ENCODE results near the gene WNK4. TPM values are rescaled to one million over a fixed set of nuclear protein-coding genes. Genes with fewer than 3 reads are reported as not detected.

WNK4 gene
- polyA plus RNA-seq, 1 donor from 2014 or later, result 0.10 TPM

DNA sequence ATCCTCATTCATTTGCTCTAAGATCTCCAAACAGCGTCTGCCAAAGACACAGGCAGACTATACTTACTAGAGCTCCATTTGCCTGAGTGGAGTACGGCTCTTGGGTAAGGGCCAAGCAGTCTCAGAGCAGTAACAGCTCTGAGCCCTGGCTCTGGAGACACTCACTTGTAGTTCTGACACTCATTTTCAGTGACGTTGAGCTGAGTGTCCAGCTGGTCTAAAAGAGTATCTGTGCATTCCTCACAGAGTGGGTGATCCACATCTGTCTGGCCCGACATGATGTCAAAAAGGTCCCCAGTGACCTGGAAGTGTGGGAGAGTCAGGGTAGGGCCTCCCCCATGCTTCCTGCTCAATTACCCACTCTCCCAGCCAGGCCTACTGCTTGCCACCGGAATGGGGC is 38.0 kb downstream of the WNK4 start:
- Histone ChIP-seq H3F3A (ENCODE audit: insufficient read depth, low read length, poor library complexity, severe bottlenecking) (no peaks in the 10 kb centered on the region), H3K27me3 (ENCODE audit: insufficient read depth, low read depth, low read length) (no peaks in the 10 kb centered on the region), H3K36me3 (ENCODE audit: insufficient read depth, low read length) (no peaks in the 10 kb centered on the region), H3K9me3 (ENCODE audit: low read length) (no peaks in the 10 kb centered on the region), H3K79me2 (replicated peaks; ENCODE audit: insufficient read depth, low read length) (peaks cover 8% of the 10 kb centered on the region), H3K9me2 (ENCODE audit: insufficient read depth, low read length) (no peaks in the 10 kb centered on the region), H3K9ac (ENCODE audit: low read length) (no peak overlapping the region), H3K27ac (ENCODE audit: low read length) (no peak overlapping the region), H3K4me3 (ENCODE audit: low read length) (no peak overlapping the region), H4K20me1 (ENCODE audit: insufficient read depth) (no peaks in the 10 kb centered on the region), H2AFZ (ENCODE audit: low read depth, low read length) (no peak overlapping the region), H3K4me2 (ENCODE audit: low read length) (no peak overlapping the region)
- TF ChIP-seq CTCF (IDR thresholded peaks at IDR 0.05; ENCODE audit: poor library complexity, severe bottlenecking), result no peak
- no peak for TF ChIP-seq POLR2AphosphoS5 (IDR thresholded peaks at IDR 0.05)
- TF ChIP-seq EZH2 (IDR thresholded peaks at IDR 0.05; ENCODE audit: borderline replicate concordance, insufficient read depth, low read length, poor library complexity, severe bottlenecking), result no peak
- no peak for TF ChIP-seq TAF1 (IDR thresholded peaks at IDR 0.05; ENCODE audit: low read depth)
- no peak for TF ChIP-seq MXI1 (conservative IDR thresholded peaks at IDR 0.05; ENCODE audit: poor library complexity, severe bottlenecking)

DNA sequence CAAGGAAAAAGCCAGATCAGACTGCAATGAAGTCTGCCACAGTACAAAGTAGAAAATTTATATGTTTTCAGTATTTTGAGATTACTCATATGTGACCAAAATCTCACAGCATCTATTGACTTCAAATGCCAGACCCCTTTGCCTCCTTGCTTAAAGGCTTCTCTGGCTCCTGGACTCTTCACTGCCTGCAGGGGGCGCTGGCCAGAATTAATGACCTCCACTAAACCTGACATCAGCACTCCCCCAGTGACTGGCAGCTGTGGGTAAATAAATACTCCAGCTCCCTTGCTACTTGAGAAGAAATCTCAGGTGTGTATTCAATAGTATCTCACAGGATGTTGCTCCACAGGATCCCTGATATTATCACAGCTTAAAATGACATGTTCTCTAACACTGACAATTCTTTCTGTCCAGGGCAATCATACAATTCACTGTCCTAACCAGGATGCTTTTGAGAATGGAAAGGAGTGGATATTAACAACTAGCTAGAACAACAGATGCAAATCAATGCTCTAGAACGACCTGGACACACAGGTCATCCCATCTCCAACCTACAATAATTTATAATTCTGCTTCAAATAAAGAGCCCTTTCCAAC is 39.6 kb downstream of the WNK4 start:
- Histone ChIP-seq H3K36me3 (ENCODE audit: insufficient read depth, low read length) (no peaks in the 10 kb centered on the region), H3K9me3 (ENCODE audit: low read length) (no peaks in the 10 kb centered on the region), H3K79me2 (replicated peaks; ENCODE audit: insufficient read depth, low read length) (peaks cover 12% of the 10 kb centered on the region)

DNA sequence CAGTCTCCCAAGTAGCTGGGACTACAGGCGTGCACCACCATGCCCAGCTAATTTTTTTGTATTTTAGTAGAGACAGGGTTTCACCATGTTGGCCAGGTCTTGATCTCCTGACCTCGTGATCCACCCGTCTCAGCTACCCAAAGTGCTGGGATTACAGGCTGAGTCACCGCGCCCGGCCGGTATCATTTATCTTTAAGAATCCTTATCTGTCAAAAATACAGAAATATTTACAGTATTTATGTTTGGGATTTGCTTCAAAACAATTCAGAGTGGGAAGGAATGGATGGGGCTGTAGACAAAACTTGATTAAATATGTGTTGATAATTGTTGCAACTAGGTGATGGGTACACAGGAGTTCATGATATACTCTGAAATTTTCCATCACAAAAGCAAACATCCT is 40.8 kb downstream of the WNK4 start:
- Histone ChIP-seq H3K36me3 (ENCODE audit: insufficient read depth, low read length) (no peaks in the 10 kb centered on the region), H3K9me2 (ENCODE audit: insufficient read depth, low read length) (no peaks in the 10 kb centered on the region), H4K20me1 (ENCODE audit: insufficient read depth) (no peaks in the 10 kb centered on the region), H3K27ac (ENCODE audit: low read length) (no peak overlapping the region), H3K79me2 (replicated peaks; ENCODE audit: insufficient read depth, low read length) (peaks cover 12% of the 10 kb centered on the region), H2AFZ (ENCODE audit: low read depth, low read length) (no peak overlapping the region), H3K27me3 (ENCODE audit: insufficient read depth, low read depth, low read length) (no peaks in the 10 kb centered on the region), H3K4me2 (ENCODE audit: low read length) (no peak overlapping the region), H3K9ac (ENCODE audit: low read length) (no peak overlapping the region), H3F3A (ENCODE audit: insufficient read depth, low read length, poor library complexity, severe bottlenecking) (no peaks in the 10 kb centered on the region), H3K4me3 (ENCODE audit: low read length) (no peak overlapping the region), H3K9me3 (ENCODE audit: low read length) (no peaks in the 10 kb centered on the region)
- TF ChIP-seq SMC3 (conservative IDR thresholded peaks at IDR 0.05; ENCODE audit: poor library complexity), result no peak
- no peak for TF ChIP-seq EZH2 (IDR thresholded peaks at IDR 0.05; ENCODE audit: borderline replicate concordance, insufficient read depth, low read length, poor library complexity, severe bottlenecking)
- no peak for TF ChIP-seq EP300 (conservative IDR thresholded peaks at IDR 0.05; ENCODE audit: poor library complexity, severe bottlenecking)
- no peak for TF ChIP-seq MXI1 (conservative IDR thresholded peaks at IDR 0.05; ENCODE audit: poor library complexity, severe bottlenecking)
- no peak for TF ChIP-seq RAD21 (conservative IDR thresholded peaks at IDR 0.05)

More for the DNA sequence above, 39.6 kb downstream of the WNK4 start:
- Histone ChIP-seq H3K4me3 (ENCODE audit: low read length) (no peak overlapping the region), H3K27me3 (ENCODE audit: insufficient read depth, low read depth, low read length) (no peaks in the 10 kb centered on the region), H2AFZ (ENCODE audit: low read depth, low read length) (no peak overlapping the region), H3K9ac (ENCODE audit: low read length) (no peak overlapping the region), H4K20me1 (ENCODE audit: insufficient read depth) (no peaks in the 10 kb centered on the region), H3K27ac (ENCODE audit: low read length) (no peak overlapping the region), H3K4me2 (ENCODE audit: low read length) (no peak overlapping the region), H3K9me2 (ENCODE audit: insufficient read depth, low read length) (no peaks in the 10 kb centered on the region), H3F3A (ENCODE audit: insufficient read depth, low read length, poor library complexity, severe bottlenecking) (no peaks in the 10 kb centered on the region)
- TF ChIP-seq CTCF (IDR thresholded peaks at IDR 0.05; ENCODE audit: poor library complexity, severe bottlenecking) (peak; percentile 57), EZH2 (IDR thresholded peaks at IDR 0.05; ENCODE audit: borderline replicate concordance, insufficient read depth, low read length, poor library complexity, severe bottlenecking) (no peak), TAF1 (IDR thresholded peaks at IDR 0.05; ENCODE audit: low read depth) (no peak), EP300 (conservative IDR thresholded peaks at IDR 0.05; ENCODE audit: poor library complexity, severe bottlenecking) (no peak), POLR2AphosphoS5 (IDR thresholded peaks at IDR 0.05) (no peak)
